WTC11 (cell line): ENCODE results near the gene RBBP6.

Experiments used
- ATF6 ChIP-seq: sonication (generic); formaldehyde crosslinking; IDR thresholded peaks from 2 replicates; pipeline ENCODE4 v1.8.1; 2023; ENCODE audit warnings: mild to moderate bottlenecking, missing genetic modification reagents
- CREM ChIP-seq: sonication (generic); formaldehyde crosslinking; IDR thresholded peaks from 2 replicates; pipeline ENCODE4 v1.8.1; 2022; ENCODE audit warnings: mild to moderate bottlenecking, missing genetic modification reagents, moderate library complexity
- CTCF ChIP-seq: fragments of 200-600 bp; IDR thresholded peaks from 2 replicates; pipeline ENCODE4 v1.8.0; 2022; ENCODE audit warnings: antibody characterized with exemption
- FOXP1 ChIP-seq: sonication (generic); formaldehyde crosslinking; IDR thresholded peaks from 2 replicates; pipeline ENCODE4 v1.8.0; 2022; ENCODE audit warnings: missing genetic modification reagents, mild to moderate bottlenecking, moderate library complexity, borderline replicate concordance
- SP1 ChIP-seq: sonication (generic); formaldehyde crosslinking; conservative IDR thresholded peaks from 2 replicates; pipeline ENCODE4 v1.8.1; 2022; ENCODE audit warnings: missing genetic modification reagents
- TCF7 ChIP-seq: sonication (generic); formaldehyde crosslinking; IDR thresholded peaks from 2 replicates; pipeline ENCODE4 v1.8.0; 2022; ENCODE audit warnings: mild to moderate bottlenecking, low read depth, missing genetic modification reagents, moderate library complexity
- USF2 ChIP-seq: sonication (generic); formaldehyde crosslinking; IDR thresholded peaks from 2 replicates; pipeline ENCODE4 v1.8.1; 2023; ENCODE audit warnings: mild to moderate bottlenecking, missing genetic modification reagents, moderate library complexity
- ZBTB21 ChIP-seq: sonication (generic); formaldehyde crosslinking; IDR thresholded peaks from 2 replicates; pipeline ENCODE4 v1.8.1; 2023; ENCODE audit warnings: mild to moderate bottlenecking, missing genetic modification reagents, borderline replicate concordance
- ZNF121 ChIP-seq: sonication (generic); formaldehyde crosslinking; IDR thresholded peaks from 2 replicates; pipeline ENCODE4 v1.8.0; 2023; ENCODE audit warnings: missing genetic modification reagents
- ZNF281 ChIP-seq: sonication (generic); formaldehyde crosslinking; IDR thresholded peaks from 2 replicates; pipeline ENCODE4 v1.8.0; 2023; ENCODE audit warnings: mild to moderate bottlenecking, missing genetic modification reagents
- ZNF396 ChIP-seq: fragments of 250-450 bp; sonication (Bioruptor Pico); IDR thresholded peaks from 2 replicates; pipeline ENCODE4 v1.8.0; 2021; ENCODE audit warnings: mild to moderate bottlenecking, moderate library complexity, borderline replicate concordance

GRCh38 chr16:24537474-24538337 lies 1.7 kb upstream of the RBBP6 start:
- TF ChIP-seq ZNF121 (no peak), SP1 (CRISPR knock-in tag) (no peak), CTCF (no peak), ZBTB21 (CRISPR knock-in tag) (no peak), CREM (CRISPR knock-in tag) (no peak), ATF6 (CRISPR knock-in tag) (no peak), ZNF396 (CRISPR knock-in tag) (no peak), USF2 (CRISPR knock-in tag) (no peak), ZNF281 (CRISPR knock-in tag) (no peak), FOXP1 (CRISPR knock-in tag) (no peak), TCF7 (CRISPR knock-in tag) (no peak)
